IMR-90 (cell line): ENCODE measurements around the gene KATNAL2. TPM values are rescaled to one million over a fixed set of nuclear protein-coding genes. Genes with fewer than 3 reads are reported as not detected.
A peak's percentile ranks its signal among the peaks of the same experiment; 100 is the strongest.

ENCODE experiments used
- ATAC-seq: fragments of 200-7000 bp; cut with Tn5 transposase; 2 replicates; pipeline ENCODE4 v1.9.1; 2020; ENCODE audit warnings: low read depth, mild to moderate bottlenecking, moderate library complexity
- BruUV-seq: library from RNA; stranded (reverse); fragments of 400-500 nt; replicated peaks from 2 replicates; lab custom pipeline; 2021; lab: Mats Ljungman, UMichigan
- CTCF ChIA-PET: fragments of 300-600 bp; formaldehyde crosslinking; extraction: SDS; loops from one replicate; lab custom pipeline; 2021; ENCODE audit warnings: antibody characterized with exemption; lab: Yijun Ruan, JAX
- POLR2A ChIA-PET: fragments of 300-600 bp; sonication (Branson Sonifier 250); formaldehyde crosslinking; loops from one replicate; lab custom pipeline; 2022; ENCODE audit warnings: antibody characterized with exemption; ENCODE audit not compliant: unreplicated experiment; lab: Charles Lee
- DNase-seq: peaks from one replicate; pipeline ENCODE4 v3.0.0; 2013
- H2AFZ ChIP-seq: replicated peaks from 2 replicates; pipeline ENCODE3; 2013; ENCODE audit warnings: low read length, mild to moderate bottlenecking; ENCODE audit not compliant: poor library complexity
- H2AK5ac ChIP-seq: 2 replicates; pipeline ENCODE4 v1.6.1; 2013; ENCODE audit warnings: low read depth, low read length, inconsistent platforms
- H2AK9ac ChIP-seq: replicated peaks from 2 replicates; pipeline ENCODE3; 2013; ENCODE audit warnings: mild to moderate bottlenecking, low read depth, low read length, moderate library complexity; ENCODE audit not compliant: poor library complexity
- H2BK120ac ChIP-seq: 2 replicates; pipeline ENCODE4 v1.6.1; 2013; ENCODE audit warnings: low read depth, low read length, inconsistent platforms
- H2BK15ac ChIP-seq: 3 replicates; pipeline ENCODE4 v1.6.1; 2013; ENCODE audit warnings: low read depth, low read length, inconsistent platforms
- H2BK20ac ChIP-seq: 2 replicates; pipeline ENCODE4 v1.6.1; 2013; ENCODE audit warnings: low read depth, mild to moderate bottlenecking, inconsistent platforms, low read length, moderate library complexity
- H2BK5ac ChIP-seq: 2 replicates; pipeline ENCODE4 v1.6.1; 2013; ENCODE audit warnings: mild to moderate bottlenecking, low read depth, low read length, inconsistent platforms; ENCODE audit not compliant: poor library complexity, severe bottlenecking
- H3K14ac ChIP-seq: replicated peaks from 2 replicates; pipeline ENCODE4 v1.6.1; 2013; ENCODE audit warnings: low read depth, low read length, inconsistent platforms
- H3K18ac ChIP-seq: 2 replicates; pipeline ENCODE4 v1.6.1; 2013; ENCODE audit warnings: low read depth, low read length, control low read depth
- H3K23ac ChIP-seq: 2 replicates; pipeline ENCODE4 v1.6.1; 2013; ENCODE audit warnings: low read depth, low read length, inconsistent platforms
- H3K27ac ChIP-seq: 2 replicates; pipeline ENCODE4 v1.5.1; 2013; ENCODE audit warnings: mild to moderate bottlenecking, control low read depth, low read length; ENCODE audit not compliant: insufficient read depth
- H3K27me3 ChIP-seq: 2 replicates; pipeline ENCODE4 v1.6.1; 2013; ENCODE audit warnings: low read length; ENCODE audit not compliant: control insufficient read depth, insufficient read depth
- H3K36me3 ChIP-seq: 2 replicates; pipeline ENCODE4 v1.6.1; 2013; ENCODE audit warnings: low read length, mixed read lengths; ENCODE audit not compliant: control insufficient read depth, insufficient read depth
- H3K4ac ChIP-seq: 2 replicates; pipeline ENCODE4 v1.6.1; 2013; ENCODE audit warnings: low read depth, low read length, inconsistent platforms
- H3K4me1 ChIP-seq: 2 replicates; pipeline ENCODE4 v1.6.1; 2013; ENCODE audit warnings: low read length, mixed read lengths; ENCODE audit not compliant: control insufficient read depth, insufficient read depth
- H3K4me2 ChIP-seq: 2 replicates; pipeline ENCODE4 v1.6.1; 2013; ENCODE audit warnings: low read depth, mild to moderate bottlenecking, control low read depth, low read length, moderate library complexity
- H3K4me3 ChIP-seq: 2 replicates; pipeline ENCODE4 v1.5.1; 2013; ENCODE audit warnings: low read depth, mild to moderate bottlenecking, control low read depth, low read length, moderate library complexity; ENCODE audit not compliant: insufficient read depth
- H3K56ac ChIP-seq: 2 replicates; pipeline ENCODE4 v1.6.1; 2013; ENCODE audit warnings: low read length, inconsistent platforms; ENCODE audit not compliant: insufficient read depth; ENCODE audit errors: extremely low read depth
- H3K79me1 ChIP-seq, 2 experiments: 2 replicates each; pipeline ENCODE4 v1.6.1; 2013; ENCODE audit warnings: low read length in 2 of 2, inconsistent platforms in 1 of 2, low read depth in 1 of 2
- H3K9ac ChIP-seq: 2 replicates; pipeline ENCODE4 v1.6.1; 2013; ENCODE audit warnings: low read depth, low read length, control low read depth
- H3K9me1 ChIP-seq: 2 replicates; pipeline ENCODE4 v1.6.1; 2013; ENCODE audit warnings: low read length, inconsistent platforms; ENCODE audit not compliant: insufficient read depth
- H3K9me3 ChIP-seq: 2 replicates; pipeline ENCODE4 v1.6.1; 2013; ENCODE audit warnings: low read length; ENCODE audit not compliant: control insufficient read depth, insufficient read depth
- H4K20me1 ChIP-seq: 2 replicates; pipeline ENCODE4 v1.6.1; 2013; ENCODE audit warnings: low read length, inconsistent platforms; ENCODE audit not compliant: insufficient read depth
- H4K5ac ChIP-seq: 2 replicates; pipeline ENCODE4 v1.6.1; 2013; ENCODE audit warnings: mild to moderate bottlenecking, low read depth, low read length, control low read depth
- H4K8ac ChIP-seq, 2 experiments: 2 replicates each; pipeline ENCODE4 v1.6.1; 2013; ENCODE audit warnings: low read depth in 2 of 2, low read length in 2 of 2, control low read depth in 1 of 2, inconsistent platforms in 1 of 2
- H4K91ac ChIP-seq: 2 replicates; pipeline ENCODE4 v1.6.1; 2013; ENCODE audit warnings: low read depth, low read length, inconsistent platforms; ENCODE audit not compliant: insufficient read depth
- CEBPB ChIP-seq: IDR thresholded peaks from 2 replicates; pipeline ENCODE4 v1.6.1; 2012; ENCODE audit warnings: low read depth, low read length, improper control_type of control experiment
- MAZ ChIP-seq: IDR thresholded peaks from 2 replicates; pipeline ENCODE4 v1.6.1; 2012; ENCODE audit warnings: low read depth, mild to moderate bottlenecking, low read length, improper control_type of control experiment, moderate library complexity, borderline replicate concordance
- MXI1 ChIP-seq: IDR thresholded peaks from 2 replicates; pipeline ENCODE4 v1.6.1; 2012; ENCODE audit warnings: low read depth, mild to moderate bottlenecking, low read length, moderate library complexity, borderline replicate concordance
- NFE2L2 ChIP-seq: fragments of 150-350 bp; IDR thresholded peaks from 2 replicates; pipeline ENCODE4 v1.6.1; 2016; ENCODE audit warnings: low read depth, mild to moderate bottlenecking, low read length
- RCOR1 ChIP-seq: IDR thresholded peaks from 2 replicates; pipeline ENCODE4 v1.6.1; 2012; ENCODE audit warnings: mild to moderate bottlenecking, low read length, improper control_type of control experiment; ENCODE audit not compliant: insufficient replicate concordance
- SMC3 ChIP-seq: fragments of 150-350 bp; IDR thresholded peaks from 2 replicates; pipeline ENCODE4 v1.6.1; 2016; ENCODE audit warnings: low read depth, mild to moderate bottlenecking, antibody characterized with exemption, low read length, moderate library complexity
- WGBS, 2 experiments: methylation state at CpG; one replicate each; pipeline versions ENCODE4 v1.1.5 to v1.1.7; 2013; ENCODE audit warnings: missing lambda C conversion rate in 2 of 2; ENCODE audit not compliant: insufficient read length in 1 of 2; ENCODE audit errors: extremely low coverage in 2 of 2; 5-methylcytosine and 5-hydroxymethylcytosine counted together
- dilution Hi-C: fragments of 300-500 bp; cut with HindIII; formaldehyde crosslinking; loops from one replicate; pipeline ENCODE4 v1.14.3; 2018; ENCODE audit warnings: low sequenced_read_pairs; ENCODE audit not compliant: unreplicated experiment
- in situ Hi-C: fragments of 300-500 bp; cut with MboI; formaldehyde crosslinking; loops from 3 replicates; pipeline ENCODE4 v1.14.3; 2019; ENCODE audit warnings: low sequenced_read_pairs, inconsistent platforms, mixed read lengths
- intact Hi-C: fragments of 100-400 bp; cut with micrococcal nuclease; formaldehyde crosslinking; loops from 2 replicates; pipeline ENCODE4 v1.10.0; 2022
- polyA plus RNA-seq, 3 experiments: library from polyadenylated mRNA; depleted of rRNA; stranded (reverse); fragments of >200 nt; gene quantifications; 2 replicates each; pipeline ENCODE4 v1.2.3, GENCODE V29; 2012; ENCODE audit warnings: low replicate concordance in 1 of 3
- total RNA-seq: library from RNA; depleted of rRNA; stranded (reverse); fragments of >200 nt; gene quantifications from 2 replicates; pipeline ENCODE4 v1.2.3, GENCODE V29; 2012
- TF ChIP-seq, protein P1 (sequence below): fragments of 150-350 bp; IDR thresholded peaks from 2 replicates; pipeline ENCODE4 v1.6.1; 2017; ENCODE audit warnings: mild to moderate bottlenecking, antibody characterized with exemption, low read length, low read depth
- TF ChIP-seq, protein P2 (sequence below): fragments of 150-350 bp; IDR thresholded peaks from 2 replicates; pipeline ENCODE4 v1.6.1; 2016; ENCODE audit warnings: low read depth, mild to moderate bottlenecking, low read length, moderate library complexity, borderline replicate concordance
- TF ChIP-seq, protein P3 (sequence below): conservative IDR thresholded peaks from 2 replicates; pipeline ENCODE4 v1.5.1; 2012; ENCODE audit warnings: mild to moderate bottlenecking, low read depth, low read length, improper control_type of control experiment

Gene KATNAL2
- total and polyA plus RNA-seq, 2 of the 4 experiments (the other 2 are of a cell fraction), result 0.90 to 2.3 TPM

DNA sequence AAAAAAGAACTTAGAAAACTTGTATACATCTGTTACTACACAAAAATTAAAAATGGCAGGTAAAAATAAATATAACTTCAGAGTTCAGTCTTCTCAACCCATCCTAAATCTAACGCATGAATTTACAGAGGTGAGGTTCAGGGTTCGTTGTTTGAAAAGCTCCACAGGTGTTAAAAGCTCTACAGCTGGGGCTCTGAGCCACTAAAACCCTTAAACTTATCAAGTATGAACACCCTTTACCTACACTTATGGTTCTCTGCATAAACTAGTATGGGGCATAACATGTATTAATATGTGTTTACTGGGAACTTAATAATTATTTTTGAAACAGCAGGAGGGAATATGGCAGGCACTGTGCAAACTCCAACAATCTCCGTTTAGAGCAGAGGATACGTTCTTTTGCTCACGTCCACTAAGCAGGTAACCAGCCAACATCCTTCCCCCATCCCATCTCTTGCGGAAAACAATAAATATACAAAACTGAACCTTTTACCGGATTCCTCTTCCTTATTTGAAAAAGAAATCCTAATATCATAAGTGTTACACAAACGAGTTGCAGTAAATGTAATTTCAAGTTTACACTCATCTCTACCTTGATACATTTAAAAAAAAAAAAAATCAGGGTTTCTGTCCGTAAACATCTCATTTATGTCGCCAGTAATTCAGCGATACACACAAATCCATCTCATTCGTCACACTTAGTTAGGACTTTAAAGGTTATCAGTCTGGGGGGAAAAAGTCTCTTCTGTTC, 1.4 kb upstream of the KATNAL2 start:
- Histone ChIP-seq H3K56ac (no peak overlapping the region), H2AFZ (no peak overlapping the region), H4K91ac (no peak overlapping the region), H3K27me3 (no peaks in the 10 kb centered on the region), H3K9me3 (no peaks in the 10 kb centered on the region), H2BK15ac (no peak overlapping the region), H3K9ac (peak overlapping the region; percentile 95; the same call in 1 of the 2 replicates), H3K36me3 (no peaks in the 10 kb centered on the region), H2BK20ac (no peak overlapping the region), H3K27ac (no peak overlapping the region), H3K9me1 (no peaks in the 10 kb centered on the region; the same call in 1 of the 2 replicates), H4K20me1 (peaks cover 9% of the 10 kb centered on the region; the same call in 1 of the 2 replicates), H2AK9ac (no peak overlapping the region), H3K4me1 (peaks cover 2% of the 10 kb centered on the region; the same call in 1 of the 2 replicates), H3K18ac (no peak overlapping the region), H4K5ac (no peak overlapping the region), H4K8ac (no peak overlapping the region; a peak in 1 of 4 replicates), H3K23ac (peak overlapping the region; percentile 96; the same call in 1 of the 2 replicates), H2BK120ac (no peak overlapping the region), H3K4me2 (peak overlapping the region; percentile 94), H2BK5ac (no peak overlapping the region), H2AK5ac (no peak overlapping the region), H3K4me3 (peak overlapping the region; percentile 85), H3K79me1 (peaks cover 21 to 49% of the 10 kb centered on the region in 2 experiments), H3K14ac (peak overlapping the region; percentile 70), H3K4ac (no peak overlapping the region)
- BruUV-seq, result no TSS peak
- POLR2A ChIA-PET, result no interaction called here
- TF ChIP-seq, protein P1, sequence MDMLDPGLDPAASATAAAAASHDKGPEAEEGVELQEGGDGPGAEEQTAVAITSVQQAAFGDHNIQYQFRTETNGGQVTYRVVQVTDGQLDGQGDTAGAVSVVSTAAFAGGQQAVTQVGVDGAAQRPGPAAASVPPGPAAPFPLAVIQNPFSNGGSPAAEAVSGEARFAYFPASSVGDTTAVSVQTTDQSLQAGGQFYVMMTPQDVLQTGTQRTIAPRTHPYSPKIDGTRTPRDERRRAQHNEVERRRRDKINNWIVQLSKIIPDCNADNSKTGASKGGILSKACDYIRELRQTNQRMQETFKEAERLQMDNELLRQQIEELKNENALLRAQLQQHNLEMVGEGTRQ, result no peak
- TF ChIP-seq, protein P2, sequence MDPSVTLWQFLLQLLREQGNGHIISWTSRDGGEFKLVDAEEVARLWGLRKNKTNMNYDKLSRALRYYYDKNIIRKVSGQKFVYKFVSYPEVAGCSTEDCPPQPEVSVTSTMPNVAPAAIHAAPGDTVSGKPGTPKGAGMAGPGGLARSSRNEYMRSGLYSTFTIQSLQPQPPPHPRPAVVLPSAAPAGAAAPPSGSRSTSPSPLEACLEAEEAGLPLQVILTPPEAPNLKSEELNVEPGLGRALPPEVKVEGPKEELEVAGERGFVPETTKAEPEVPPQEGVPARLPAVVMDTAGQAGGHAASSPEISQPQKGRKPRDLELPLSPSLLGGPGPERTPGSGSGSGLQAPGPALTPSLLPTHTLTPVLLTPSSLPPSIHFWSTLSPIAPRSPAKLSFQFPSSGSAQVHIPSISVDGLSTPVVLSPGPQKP, result no peak
- TF ChIP-seq MXI1, result no peak
- TF ChIP-seq, protein P3, sequence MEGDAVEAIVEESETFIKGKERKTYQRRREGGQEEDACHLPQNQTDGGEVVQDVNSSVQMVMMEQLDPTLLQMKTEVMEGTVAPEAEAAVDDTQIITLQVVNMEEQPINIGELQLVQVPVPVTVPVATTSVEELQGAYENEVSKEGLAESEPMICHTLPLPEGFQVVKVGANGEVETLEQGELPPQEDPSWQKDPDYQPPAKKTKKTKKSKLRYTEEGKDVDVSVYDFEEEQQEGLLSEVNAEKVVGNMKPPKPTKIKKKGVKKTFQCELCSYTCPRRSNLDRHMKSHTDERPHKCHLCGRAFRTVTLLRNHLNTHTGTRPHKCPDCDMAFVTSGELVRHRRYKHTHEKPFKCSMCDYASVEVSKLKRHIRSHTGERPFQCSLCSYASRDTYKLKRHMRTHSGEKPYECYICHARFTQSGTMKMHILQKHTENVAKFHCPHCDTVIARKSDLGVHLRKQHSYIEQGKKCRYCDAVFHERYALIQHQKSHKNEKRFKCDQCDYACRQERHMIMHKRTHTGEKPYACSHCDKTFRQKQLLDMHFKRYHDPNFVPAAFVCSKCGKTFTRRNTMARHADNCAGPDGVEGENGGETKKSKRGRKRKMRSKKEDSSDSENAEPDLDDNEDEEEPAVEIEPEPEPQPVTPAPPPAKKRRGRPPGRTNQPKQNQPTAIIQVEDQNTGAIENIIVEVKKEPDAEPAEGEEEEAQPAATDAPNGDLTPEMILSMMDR, result no peak
- no peak for TF ChIP-seq MAZ
- no peak for TF ChIP-seq SMC3
- no peak for TF ChIP-seq CEBPB
- TF ChIP-seq NFE2L2, result no peak
- TF ChIP-seq RCOR1, result no peak
- CTCF ChIA-PET, result interaction anchor here (0.7 kb wide), 1 partner anchor 12 kb away, joined by 3 read pairs; no protein-coding TSS in a partner anchor
- dilution Hi-C loops, result no loop called here
- intact Hi-C loops, result no loop called here
- WGBS, 2 experiments, result no CpG with 5 or more reads among the region's 12 CpGs
- in situ Hi-C loops, result no loop called here
- DNase-seq (peak; percentile 4), ATAC-seq (no peak)
